Astrocyte of the cerebellum (primary cell): ENCODE results near the gene FRMD4A.

Experiments
- DNase-seq: peaks from one replicate; pipeline ENCODE4 v3.0.0-alpha.2; 2011; ENCODE audit warnings: low read depth
- H3K4me3 ChIP-seq: 2 replicates; pipeline ENCODE4 v1.5.1; 2011; ENCODE audit warnings: mild to moderate bottlenecking, low read depth, low read length, moderate library complexity
- CTCF ChIP-seq: IDR thresholded peaks from 2 replicates; pipeline ENCODE4 v1.5.1; 2012; ENCODE audit warnings: low read length, low read depth, moderate library complexity, mild to moderate bottlenecking; ENCODE audit errors: missing control alignments
- in situ Hi-C: cut with HindIII; loops from 2 replicates; pipeline ENCODE4 v1.10.0; 2017; ENCODE audit warnings: low sequenced_read_pairs

Gene FRMD4A

GRCh38 chr10:13684252-13684791, 646.4 kb downstream of the FRMD4A start:
- DNase-seq, result no peak
- no peak overlapping the region for H3K4me3 ChIP-seq
- no peak for TF ChIP-seq CTCF
- in situ Hi-C loops, result no loop called here

GRCh38 chr10:13683017-13683416, 647.7 kb downstream of the FRMD4A start:
- no peak for DNase-seq
- no peak for TF ChIP-seq CTCF
- in situ Hi-C loops, result no loop called here
- H3K4me3 ChIP-seq, result no peak overlapping the region

- TF ChIP-seq CTCF, result no peak
- in situ Hi-C loops, result no loop called here
- DNase-seq, result no peak
- H3K4me3 ChIP-seq, result no peak overlapping the region
Observed at GRCh38 chr10:13681960-13682359, 648.8 kb downstream of the FRMD4A start.

DNA sequence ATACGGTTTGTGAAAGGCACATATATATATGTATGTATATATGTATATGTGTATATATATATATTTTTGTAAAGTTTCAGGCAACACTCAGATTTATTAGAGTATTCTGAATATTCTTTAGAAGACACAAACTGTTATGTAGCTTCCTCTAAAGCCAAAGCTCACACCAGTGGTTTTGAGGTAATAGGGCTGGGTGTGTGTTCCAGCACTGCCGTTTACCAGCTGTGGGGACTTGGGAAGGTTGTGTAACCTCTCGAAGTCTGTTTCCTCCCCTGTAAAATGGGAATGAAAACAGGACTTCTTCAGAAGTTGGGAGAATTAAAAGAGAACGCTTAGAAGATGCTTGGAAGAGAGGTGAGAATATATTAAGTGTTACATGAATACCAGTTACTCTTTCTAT, 649.2 kb downstream of the FRMD4A start:
- TF ChIP-seq CTCF, result no peak
- in situ Hi-C loops, result no loop called here
- DNase-seq, result no peak
- no peak overlapping the region for H3K4me3 ChIP-seq

DNA sequence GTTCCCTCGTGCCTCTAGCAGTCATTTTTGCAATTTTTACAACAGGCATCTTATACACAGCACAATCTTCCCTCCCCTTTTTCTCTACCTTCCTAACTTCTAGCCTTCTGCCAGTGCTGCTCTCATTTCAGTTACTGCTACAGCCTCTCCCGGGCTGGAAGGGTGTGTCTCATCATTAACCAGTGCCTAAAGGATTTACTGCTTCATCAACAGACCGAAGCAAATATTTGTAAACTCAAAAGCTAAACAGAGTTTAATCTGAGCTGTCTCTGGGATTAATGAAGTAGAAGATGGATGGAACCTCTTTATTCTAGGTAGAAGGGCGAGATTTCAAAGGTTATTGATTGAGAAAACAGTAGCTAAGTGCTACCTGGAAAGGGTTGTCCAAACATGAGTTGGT, 649.6 kb downstream of the FRMD4A start:
- H3K4me3 ChIP-seq, result no peak overlapping the region
- in situ Hi-C loops, result no loop called here
- no peak for TF ChIP-seq CTCF
- DNase-seq, result no peak

GRCh38 chr10:13678101-13678843, 652.5 kb downstream of the FRMD4A start:
- DNase-seq, result no peak
- no peak overlapping the region for H3K4me3 ChIP-seq
- no peak for TF ChIP-seq CTCF
- in situ Hi-C loops, result loop anchor here (5.0 kb wide), 1 partner anchor 59 kb away; no protein-coding TSS in a partner anchor
